Gastrocnemius medialis (tissue), 4 donors: ENCODE data around the gene MYO9A. TPM values are rescaled to one million over a fixed set of nuclear protein-coding genes. Genes with fewer than 3 reads are reported as not detected.

Source experiments
- ATAC-seq, 2 donors: fragments of 150-250 bp; one replicate each; pipeline ENCODE4 v1.9.1; 2016
- DNase-seq, 2 donors: peaks; one replicate each; pipeline ENCODE4 v3.0.0-alpha.2; 2019
- H3K27ac ChIP-seq, 4 donors: fragments of 200-600 bp; sonication (generic); 1 replicate in 1 of 4; 2 replicates in 3 of 4; pipeline ENCODE4 v1.5.1; 2016 to 2018; ENCODE audit warnings: mild to moderate bottlenecking in 2 of 4, moderate library complexity in 1 of 4
- H3K27me3 ChIP-seq, 3 donors: fragments of 200-600 bp; sonication (generic) in 2 of 3; 1 replicate in 1 of 3; 2 replicates in 2 of 3; pipeline versions ENCODE4 v1.5.1 to v1.6.0; 2016 to 2019; ENCODE audit warnings: mild to moderate bottlenecking in 1 of 3, moderate library complexity in 1 of 3
- H3K36me3 ChIP-seq, 2 donors: fragments of 200-600 bp; sonication (generic) in 1 of 2; one replicate each; pipeline ENCODE4 v1.5.1; 2017 to 2018
- H3K4me1 ChIP-seq, 2 donors: fragments of 200-600 bp; sonication (generic) in 1 of 2; one replicate each; pipeline ENCODE4 v1.5.1; 2016 to 2017; ENCODE audit warnings: mild to moderate bottlenecking in 2 of 2
- H3K4me3 ChIP-seq, 4 donors: fragments of 200-600 bp; sonication (generic) in 3 of 4; 1 replicate in 1 of 4; 2 replicates in 3 of 4; pipeline ENCODE4 v1.5.1; 2016 to 2019; ENCODE audit warnings: mild to moderate bottlenecking in 2 of 4
- H3K9me3 ChIP-seq, 3 donors: fragments of 200-600 bp; sonication (generic) in 2 of 3; 1 replicate in 1 of 3; 2 replicates in 2 of 3; pipeline ENCODE4 v1.5.1; 2016 to 2019
- CTCF ChIP-seq, 5 experiments: fragments of 450-650 bp in 3 of 5; fragments of 200-600 bp in 2 of 5; sonication (generic) in 2 of 5; IDR thresholded peaks in 4 of 5; conservative IDR thresholded peaks in 1 of 5; 1 replicate in 4 of 5; 2 replicates in 1 of 5; pipeline ENCODE4 v1.5.1; 2016 to 2019; ENCODE audit warnings: antibody characterized with exemption in 5 of 5, mild to moderate bottlenecking in 3 of 5, moderate library complexity in 3 of 5
- POLR2A ChIP-seq, 2 donors: fragments of 450-650 bp; IDR thresholded peaks; one replicate each; pipeline ENCODE4 v1.6.1; 2017; ENCODE audit warnings: antibody characterized with exemption in 2 of 2, mild to moderate bottlenecking in 2 of 2, moderate library complexity in 2 of 2
- in situ Hi-C, 4 donors: fragments of 200-750 bp; cut with MboI; loops; one replicate each; pipeline versions ENCODE4 v1.15.0 to v1.8.0; 2017; ENCODE audit warnings: low sequenced_read_pairs in 4 of 4
- intact Hi-C: fragments of 100-400 bp; cut with DNase I; formaldehyde crosslinking; loops from one replicate; pipeline ENCODE4 v1.15.1; 2023; ENCODE audit warnings: low total_unique reads
- total RNA-seq, 4 donors: library from RNA; depleted of rRNA; stranded (reverse); fragments of >200 nt; gene quantifications; one replicate each; pipeline versions ENCODE4 v1.1.0 to v1.2.3, GENCODE V29; 2016

The MYO9A gene
- total RNA-seq, 4 donors from 2014 or later: 21.0 to 40.9 (median 24.2) TPM

GRCh38 chr15:71951134-71951533 lies 166.8 kb downstream of the MYO9A start:
- Histone ChIP-seq H3K4me1 (no peaks in the 10 kb centered on the region), H3K27ac (no peak overlapping the region), H3K9me3 (no peaks in the 10 kb centered on the region), H3K36me3 (no peaks in the 10 kb centered on the region), H3K27me3 (no peaks in the 10 kb centered on the region), H3K4me3 (no peak overlapping the region)
- ATAC-seq: no peak
- TF ChIP-seq CTCF (IDR thresholded peaks at IDR 0.05 in 4 of 5, conservative IDR thresholded peaks at IDR 0.05 in 1 of 5) (no peak), POLR2A (IDR thresholded peaks at IDR 0.05) (no peak)
- in situ Hi-C loops (no loop called here), intact Hi-C loops (no loop called here)
- DNase-seq: no peak

- Histone ChIP-seq H3K4me3 (no peak overlapping the region), H3K27ac (no peak overlapping the region), H3K27me3 (no peaks in the 10 kb centered on the region), H3K9me3 (no peaks in the 10 kb centered on the region), H3K4me1 (no peaks in the 10 kb centered on the region), H3K36me3 (no peaks in the 10 kb centered on the region)
- ATAC-seq (no peak), DNase-seq (no peak)
- in situ Hi-C loops (no loop called here), intact Hi-C loops (no loop called here)
- TF ChIP-seq CTCF (IDR thresholded peaks at IDR 0.05 in 4 of 5, conservative IDR thresholded peaks at IDR 0.05 in 1 of 5): no peak
- no peak for TF ChIP-seq POLR2A (IDR thresholded peaks at IDR 0.05)
Measured at GRCh38 chr15:71945012-71945411, 172.9 kb downstream of the MYO9A start.

- TF ChIP-seq CTCF (IDR thresholded peaks at IDR 0.05 in 4 of 5, conservative IDR thresholded peaks at IDR 0.05 in 1 of 5): no peak
- no peak for TF ChIP-seq POLR2A (IDR thresholded peaks at IDR 0.05)
- Histone ChIP-seq H3K4me1 (no peaks in the 10 kb centered on the region), H3K4me3 (no peak overlapping the region), H3K36me3 (no peaks in the 10 kb centered on the region), H3K27me3 (no peaks in the 10 kb centered on the region), H3K27ac (no peak overlapping the region), H3K9me3 (no peaks in the 10 kb centered on the region)
- in situ Hi-C loops (no loop called here), intact Hi-C loops (no loop called here)
- ATAC-seq (no peak), DNase-seq (no peak)
Measured at GRCh38 chr15:71943806-71944205, 174.1 kb downstream of the MYO9A start.

GRCh38 chr15:71939981-71940588 lies 177.9 kb downstream of the MYO9A start:
- Histone ChIP-seq H3K4me1 (no peaks in the 10 kb centered on the region), H3K9me3 (no peaks in the 10 kb centered on the region), H3K27ac (no peak overlapping the region), H3K36me3 (peaks cover 0 to 18% of the 10 kb centered on the region in 2 donors), H3K4me3 (no peak overlapping the region), H3K27me3 (no peaks in the 10 kb centered on the region)
- intact Hi-C loops (no loop called here), in situ Hi-C loops (no loop called here)
- ATAC-seq: no peak
- no peak for DNase-seq
- TF ChIP-seq CTCF (IDR thresholded peaks at IDR 0.05 in 4 of 5, conservative IDR thresholded peaks at IDR 0.05 in 1 of 5) (no peak), POLR2A (IDR thresholded peaks at IDR 0.05) (no peak)
